Measurements from ENCODE around the gene SGF29.
"Not testable (repeated sequence)": the region's sequence is repeated elsewhere in the genome, so short reads cannot be mapped to it uniquely, and the experiment has no call there.

The SGF29 gene

GRCh38 chr16:28612359-28613280 is 58.9 kb downstream of the SGF29 start:
- DNase-seq (ENCODE audit: low spot score) = not testable (repeated sequence)

DNA sequence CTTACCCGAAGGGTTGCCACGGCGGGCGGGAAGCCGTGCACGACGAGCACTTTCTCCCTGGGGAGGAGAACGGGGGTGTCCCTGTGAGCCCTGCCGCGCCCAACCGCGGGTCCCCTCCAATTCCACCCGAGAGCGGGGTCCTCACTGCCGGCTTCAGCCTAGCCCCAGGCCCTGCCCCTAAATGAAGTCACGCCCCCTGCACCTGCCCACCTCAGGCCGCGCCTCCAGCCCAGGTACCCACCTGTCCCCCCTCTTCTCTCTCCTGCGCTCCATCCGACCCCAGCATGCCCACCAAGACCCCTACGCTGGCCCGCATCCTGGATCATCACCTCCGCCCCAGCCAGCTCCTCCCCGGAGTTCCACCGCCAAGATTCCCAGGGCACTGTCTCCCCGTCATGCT is 60.2 kb downstream of the SGF29 start:
- DNase-seq (ENCODE audit: low spot score) = not testable (repeated sequence)

DNA sequence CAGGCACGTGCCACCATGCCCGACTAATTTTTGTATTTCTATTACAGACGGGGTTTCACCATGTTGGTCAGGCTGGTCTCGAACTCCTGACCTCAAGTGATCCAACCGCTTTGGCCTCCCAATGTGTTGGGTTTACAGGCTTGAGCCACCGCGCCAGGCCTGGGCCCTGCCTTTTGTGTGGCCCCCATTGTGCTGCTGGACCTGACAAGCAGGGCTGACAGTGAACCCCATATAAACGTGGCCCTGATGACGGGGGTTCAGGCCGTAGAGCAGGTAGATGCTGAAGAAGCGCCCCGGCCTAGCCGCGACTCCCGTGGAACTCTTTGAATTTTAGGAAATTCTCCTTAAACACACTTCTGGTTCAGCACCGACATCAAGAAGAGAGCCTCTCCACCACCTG is 60.8 kb downstream of the SGF29 start:
- DNase-seq (ENCODE audit: low spot score) = not testable (repeated sequence)

DNA sequence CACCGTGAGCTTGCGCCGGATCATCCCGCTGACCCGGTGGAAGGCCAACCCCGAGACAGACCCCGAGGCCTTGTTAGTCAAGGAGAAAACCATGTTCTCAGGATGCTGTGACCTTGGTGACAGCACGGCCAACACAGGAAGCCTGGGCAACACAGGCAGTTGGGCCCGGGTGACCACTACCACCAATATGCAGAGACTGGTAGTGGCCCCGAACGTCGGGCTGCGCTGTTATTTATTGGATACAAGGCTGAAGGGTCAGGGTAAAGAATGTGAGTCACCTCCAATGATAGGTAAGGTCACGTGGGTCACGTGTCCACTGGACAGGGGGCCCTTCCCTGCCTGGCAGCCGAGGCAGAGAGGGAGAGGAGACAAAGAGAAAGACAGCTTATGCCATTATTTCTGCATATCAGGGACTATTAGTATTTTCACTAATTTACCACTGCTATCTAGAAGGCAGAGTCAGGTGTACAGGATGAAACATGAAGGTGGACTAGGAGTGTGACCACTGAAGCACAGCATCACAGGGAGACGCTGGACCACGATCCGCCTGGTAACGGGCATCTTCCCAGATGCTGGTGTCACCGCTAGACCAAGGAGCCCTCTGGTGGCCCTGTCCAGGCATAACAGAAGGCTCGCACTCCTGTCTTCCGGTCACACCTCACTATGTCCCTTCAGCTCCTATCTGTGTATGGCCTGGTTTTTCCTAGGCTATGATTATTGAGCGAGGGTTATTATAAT is 61.9 kb downstream of the SGF29 start:
- DNase-seq (ENCODE audit: low spot score) = peak; percentile 8

DNA sequence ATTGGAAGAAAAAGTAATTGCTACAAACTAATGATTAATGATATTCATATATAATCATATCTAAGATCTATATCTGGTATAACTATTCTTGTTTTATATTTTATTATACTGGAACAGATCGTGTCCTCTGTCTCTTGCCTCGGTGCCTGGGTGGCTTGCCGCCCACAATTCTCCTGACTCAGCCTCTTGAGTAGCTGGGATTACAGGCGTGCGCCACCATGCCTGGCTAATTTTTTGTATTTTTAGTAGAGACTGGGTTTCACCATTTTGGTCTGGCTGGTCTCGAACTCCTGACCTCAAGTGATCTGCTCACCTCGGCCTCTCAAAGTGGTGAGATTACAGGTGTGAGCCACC is 62.5 kb downstream of the SGF29 start:
- not testable (repeated sequence) for DNase-seq (ENCODE audit: low spot score)

- DNase-seq (ENCODE audit: low spot score) = no peak
These were observed 62.9 kb downstream of the SGF29 start for GRCh38 chr16:28616636-28617035.

DNA sequence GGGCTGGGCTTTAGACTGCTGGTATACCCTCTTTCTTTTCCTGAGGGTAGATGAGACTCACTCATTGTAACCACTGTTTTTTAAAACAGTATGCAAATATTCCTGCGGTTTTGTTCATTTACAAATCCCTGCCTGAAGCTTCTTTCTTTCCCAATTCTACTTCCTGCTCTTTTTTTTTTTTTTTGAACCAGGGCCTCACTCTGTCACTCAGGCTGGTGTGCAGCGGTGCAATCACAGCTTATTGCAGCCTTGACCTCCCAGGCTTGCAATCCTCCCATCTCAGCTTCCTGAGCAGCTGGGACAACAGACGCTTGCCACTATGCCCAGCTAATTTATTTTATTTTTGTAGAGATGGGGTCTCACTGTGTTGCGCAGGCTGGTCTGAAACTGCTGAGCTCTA is 64.2 kb downstream of the SGF29 start:
- DNase-seq (ENCODE audit: low spot score) = no peak

DNA sequence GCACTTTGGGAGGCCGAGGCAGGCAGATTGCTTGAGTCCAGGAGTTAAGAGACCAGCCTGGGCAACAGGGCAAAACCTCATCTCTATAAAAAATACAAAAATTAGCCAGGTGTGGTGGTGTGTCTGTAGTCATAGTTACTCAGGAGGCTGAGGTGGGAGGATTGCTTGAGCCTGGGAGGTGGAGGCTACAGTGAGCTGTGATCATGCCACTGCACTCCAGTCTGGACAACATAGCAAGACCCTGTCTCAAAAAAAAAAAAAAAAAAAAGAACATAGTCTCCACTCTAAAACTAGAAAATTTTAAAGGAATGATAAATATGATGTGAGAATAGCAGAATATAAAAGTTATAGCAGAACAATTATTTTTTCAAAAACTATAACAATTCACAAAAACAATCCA is 66.6 kb downstream of the SGF29 start:
- DNase-seq (ENCODE audit: low spot score) = not testable (repeated sequence)

GRCh38 chr16:28621481-28622155 is 67.9 kb downstream of the SGF29 start:
- DNase-seq (ENCODE audit: low spot score) = no peak

DNA sequence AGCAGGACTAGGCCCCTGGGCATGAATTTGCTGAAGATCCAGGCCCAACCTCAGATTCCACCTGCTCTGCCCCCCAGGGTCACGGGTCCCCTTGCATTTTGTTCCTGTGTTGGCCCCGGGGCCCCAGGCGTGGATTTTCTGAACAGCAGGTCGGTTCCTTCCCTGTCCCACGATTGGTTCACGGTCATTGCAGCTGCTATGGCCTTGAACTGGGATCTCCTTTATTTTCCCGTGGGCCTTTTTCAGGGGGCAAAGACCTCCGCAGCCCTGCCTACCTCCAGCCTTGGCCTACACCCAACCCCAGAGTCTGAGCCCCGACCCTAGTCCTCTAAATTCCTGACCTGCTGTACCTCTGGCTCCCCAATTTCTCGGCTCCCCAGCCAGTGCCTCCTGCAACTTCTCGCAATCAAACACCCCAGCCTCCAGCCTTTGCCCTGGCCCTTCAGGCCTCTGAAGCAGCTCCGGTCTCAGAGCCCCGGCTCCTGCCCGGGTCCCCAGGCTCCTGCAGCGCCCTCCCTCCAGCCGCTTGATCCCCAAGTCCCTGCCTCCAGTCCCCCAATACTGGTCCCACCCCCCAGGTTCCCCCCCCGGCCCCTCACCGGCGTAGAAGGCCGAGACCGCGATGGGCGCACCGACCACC is 68.9 kb downstream of the SGF29 start:
- not testable (repeated sequence) for DNase-seq (ENCODE audit: low spot score)

GRCh38 chr16:28623172-28623711 is 69.5 kb downstream of the SGF29 start:
- DNase-seq (ENCODE audit: low spot score) = no peak

DNA sequence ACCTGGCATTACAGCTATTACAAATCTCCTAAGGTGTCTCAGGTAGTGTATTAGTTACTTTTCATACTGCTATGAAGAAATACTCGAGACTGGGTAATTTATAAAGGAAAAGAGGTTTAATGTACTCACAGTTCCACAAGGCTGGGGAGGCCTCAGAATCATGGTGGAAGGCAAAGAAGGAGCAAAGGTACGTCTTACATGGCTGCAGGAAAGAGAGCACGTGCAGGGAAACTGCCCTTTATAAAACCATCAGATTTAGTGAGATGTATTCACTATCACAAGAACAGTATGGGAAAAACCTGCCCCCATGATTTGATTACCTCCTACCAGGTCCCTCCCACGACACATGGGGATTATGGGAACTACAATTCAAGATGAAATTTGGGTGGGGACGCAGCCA is 77.2 kb downstream of the SGF29 start:
- not testable (repeated sequence) for DNase-seq (ENCODE audit: low spot score)

GRCh38 chr16:28636093-28636823 is 82.5 kb downstream of the SGF29 start:
- DNase-seq (ENCODE audit: low spot score) = not testable (repeated sequence)

- not testable (repeated sequence) for DNase-seq (ENCODE audit: low spot score)
These were observed 84.0 kb downstream of the SGF29 start, which contains the start of gene NPIPB8 for GRCh38 chr16:28637765-28638164. NPIPB8 (plus strand) TSS chr16:28638065; CDS start chr16:28638361, 296 bp downstream.

DNA sequence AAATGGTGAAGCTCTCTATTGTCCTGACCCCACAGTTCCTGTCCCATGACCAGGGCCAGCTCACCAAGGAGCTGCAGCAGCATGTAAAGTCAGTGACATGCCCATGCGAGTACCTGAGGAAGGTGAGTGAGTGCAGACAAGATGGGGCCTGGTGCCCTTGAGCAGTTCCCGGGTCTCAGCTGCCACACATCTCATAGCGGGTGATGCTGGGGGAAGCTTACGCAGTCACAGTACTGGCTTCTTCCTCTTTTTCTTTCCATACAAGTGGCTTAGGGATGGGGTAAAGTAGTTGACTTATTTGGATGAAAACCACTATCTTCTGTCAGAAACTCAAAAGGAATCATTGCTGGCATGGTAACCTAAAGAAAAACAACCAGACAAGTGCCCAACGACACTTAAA is 84.6 kb downstream of the SGF29 start:
- DNase-seq (ENCODE audit: low spot score) = not testable (repeated sequence)

DNA sequence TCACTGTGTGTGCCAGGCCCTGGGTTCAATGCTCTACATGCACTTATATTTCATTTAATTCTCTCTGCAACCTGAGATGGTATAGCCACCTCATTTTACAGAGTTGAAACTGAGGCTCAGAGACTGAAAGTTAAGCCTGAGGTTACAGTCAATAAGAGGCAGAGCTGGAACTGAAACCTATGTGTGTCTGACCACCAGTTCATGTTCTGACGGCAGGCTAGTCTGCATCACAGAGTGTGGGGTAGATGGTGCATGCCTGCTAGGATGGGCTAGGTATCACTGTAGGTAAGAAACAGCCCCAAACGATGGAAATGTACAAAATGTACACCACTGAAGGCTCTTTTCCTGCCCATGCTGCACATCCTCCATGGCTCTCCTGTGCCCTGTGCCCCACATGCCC is 86.2 kb downstream of the SGF29 start:
- DNase-seq (ENCODE audit: low spot score) = not testable (repeated sequence)

Data from hematopoietic multipotent progenitor cell treated with erythropoietin and hydrocortisone succinate and interleukin-3 and kit ligand, for 17 days (in vitro differentiated cells).